GM19328 (cell line): ENCODE data around the gene CCT3.
A peak's percentile ranks its signal among the peaks of the same experiment; 100 is the strongest.
"Not testable (repeated sequence)": the region's sequence is repeated elsewhere in the genome, so short reads cannot be mapped to it uniquely, and the experiment has no call there.

ENCODE experiments used
- ATAC-seq: cut with Tn5 transposase; IDR thresholded peaks from one replicate; pipeline ENCODE4 v1.9.1; 2021; ENCODE audit warnings: mild to moderate bottlenecking, moderate library complexity; ENCODE audit not compliant: unreplicated experiment

The CCT3 gene

DNA sequence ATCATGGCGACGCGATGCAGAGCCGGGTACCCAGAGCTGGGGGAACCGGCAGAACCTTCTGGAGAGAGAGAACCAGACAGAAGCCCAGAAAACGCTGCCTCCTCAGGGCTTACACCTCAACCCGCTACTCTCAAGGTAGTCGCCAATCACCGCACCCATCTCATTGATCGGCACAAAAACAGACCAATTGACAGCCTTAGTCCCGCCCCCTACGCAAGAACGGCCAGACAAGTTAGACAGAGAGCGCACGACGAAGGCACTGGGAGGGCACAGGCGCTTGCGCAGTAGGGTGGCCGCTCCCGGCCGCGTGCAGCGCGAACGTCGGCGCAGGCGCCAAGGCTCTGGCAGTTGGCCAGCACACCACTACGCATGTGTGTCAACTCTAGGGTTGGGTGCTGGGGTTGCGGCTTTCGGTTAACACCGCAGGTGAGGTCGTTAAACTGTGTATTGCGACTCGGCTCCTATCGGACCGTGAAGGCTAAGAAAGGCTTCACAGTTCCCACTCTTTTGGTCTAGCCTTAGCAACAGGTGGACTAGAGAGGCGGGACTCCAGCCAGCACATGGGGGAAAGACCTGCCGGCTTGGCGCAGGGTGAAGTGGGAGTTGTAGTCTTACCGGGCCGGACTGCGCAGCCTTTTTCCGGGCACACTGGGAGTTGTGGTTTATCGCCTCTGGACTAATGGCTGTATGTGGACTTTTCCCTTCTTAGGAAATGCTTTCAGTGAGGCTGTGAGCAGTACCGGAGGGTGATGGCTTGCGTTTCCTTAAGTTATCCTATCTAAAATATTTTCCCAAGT is at the start of gene CCT3, which contains the start of gene TSACC:
Gene CCT3, minus strand, starts transcription at position 113 of the 797 bp plus-strand sequence. Its CDS starts 108 bp downstream, at position 5.
Gene TSACC, plus strand, starts transcription at position 347 of the 797 bp plus-strand sequence. CDS start 1,232 bp downstream, outside the sequence.
- peak; percentile 89 for ATAC-seq

DNA sequence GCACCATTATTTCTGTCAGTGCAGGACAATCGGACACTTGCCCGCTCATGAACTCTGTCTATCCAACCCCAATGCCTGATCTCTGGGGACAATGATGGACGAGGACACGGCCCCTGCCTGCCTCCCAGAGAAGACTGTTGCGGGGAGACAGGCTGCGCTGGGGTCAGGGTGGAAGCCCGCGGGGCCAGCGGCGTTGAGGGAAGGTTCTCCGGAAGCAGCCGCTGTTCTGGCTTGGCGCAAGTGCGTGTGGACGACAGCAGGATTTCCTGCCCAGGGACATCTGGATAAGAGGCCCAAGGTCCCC is 49.7 kb upstream of the CCT3 start:
- no peak for ATAC-seq

DNA sequence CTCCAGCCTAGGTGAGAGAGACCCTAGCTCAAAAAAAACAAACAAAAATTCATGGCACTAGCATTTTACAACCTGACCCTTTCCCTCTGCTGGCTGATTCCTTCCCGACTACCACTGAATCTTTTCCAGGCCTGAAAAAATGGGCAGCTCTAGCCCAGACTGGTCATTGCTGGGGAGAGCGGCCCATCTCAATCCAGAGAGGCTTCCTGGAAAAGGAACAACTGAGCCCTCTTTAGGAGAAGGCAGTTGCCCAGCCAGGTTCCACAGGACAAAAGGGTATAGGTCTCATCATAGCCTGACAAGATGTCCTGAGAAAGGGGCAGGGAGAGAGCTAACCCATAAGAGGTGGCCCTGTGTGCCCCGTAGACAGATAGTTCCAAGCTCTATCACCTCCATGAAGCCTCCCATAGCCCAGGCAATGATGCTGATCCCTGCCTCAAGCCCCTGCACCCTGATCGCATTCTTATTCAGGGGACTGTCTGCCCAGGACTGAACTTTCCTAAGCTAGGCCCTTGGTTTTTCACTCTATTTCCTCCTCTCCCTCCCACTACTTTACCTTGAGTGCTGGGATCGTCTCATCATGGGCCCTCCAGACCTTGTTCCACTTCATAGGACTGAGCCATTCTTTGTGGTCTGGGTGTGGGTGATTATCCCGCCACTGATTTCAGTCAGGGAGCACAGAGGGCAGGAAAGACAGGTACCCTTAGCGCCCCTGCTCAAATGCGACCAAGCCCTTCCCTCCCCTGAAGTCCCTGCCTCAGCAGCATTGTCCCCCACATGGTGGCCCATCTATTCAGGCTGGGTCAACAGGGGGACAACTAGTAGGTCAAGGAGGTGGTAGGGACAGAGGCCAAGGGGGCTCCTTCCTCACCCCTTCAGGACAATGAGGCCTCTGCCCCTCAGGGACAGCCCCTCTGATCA is 49.1 kb upstream of the CCT3 start:
- ATAC-seq: no peak

DNA sequence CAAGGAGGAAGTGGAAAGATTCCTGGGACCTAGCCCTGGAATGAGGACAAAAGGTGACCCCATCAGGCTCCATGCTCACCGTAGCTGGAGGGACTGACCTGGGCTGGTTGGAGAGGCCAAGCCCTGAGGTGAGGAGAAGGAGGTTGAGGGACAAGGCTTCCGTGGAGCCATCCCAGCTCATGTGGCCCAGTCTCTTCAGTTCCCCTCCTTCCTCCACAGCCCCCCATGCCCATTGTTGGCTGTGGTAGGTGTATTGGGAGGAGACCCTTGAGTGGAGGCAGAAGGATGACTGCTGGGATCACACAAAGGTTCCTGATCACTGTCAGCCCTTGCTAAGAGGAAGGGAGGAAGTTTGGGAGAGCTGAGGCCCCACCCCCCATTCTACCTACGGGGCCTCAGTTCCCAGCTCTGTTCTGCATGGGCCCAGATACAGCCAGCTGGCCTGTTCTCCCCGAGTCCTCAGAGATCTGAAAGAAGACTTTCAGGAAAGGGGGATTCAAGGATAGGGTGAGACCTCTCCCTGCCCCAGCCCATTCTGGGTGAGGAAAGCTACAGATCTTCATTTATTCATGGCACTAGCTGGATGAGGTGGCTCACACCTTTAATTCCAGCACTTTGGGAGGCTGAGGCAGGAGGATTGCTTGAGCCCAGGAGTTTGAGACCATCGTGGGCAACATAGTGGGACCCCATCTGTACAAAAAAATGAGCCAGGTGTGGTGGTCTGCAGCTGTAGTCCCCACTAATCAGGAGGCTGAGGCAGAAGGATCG is 48.2 kb upstream of the CCT3 start:
- no peak for ATAC-seq

DNA sequence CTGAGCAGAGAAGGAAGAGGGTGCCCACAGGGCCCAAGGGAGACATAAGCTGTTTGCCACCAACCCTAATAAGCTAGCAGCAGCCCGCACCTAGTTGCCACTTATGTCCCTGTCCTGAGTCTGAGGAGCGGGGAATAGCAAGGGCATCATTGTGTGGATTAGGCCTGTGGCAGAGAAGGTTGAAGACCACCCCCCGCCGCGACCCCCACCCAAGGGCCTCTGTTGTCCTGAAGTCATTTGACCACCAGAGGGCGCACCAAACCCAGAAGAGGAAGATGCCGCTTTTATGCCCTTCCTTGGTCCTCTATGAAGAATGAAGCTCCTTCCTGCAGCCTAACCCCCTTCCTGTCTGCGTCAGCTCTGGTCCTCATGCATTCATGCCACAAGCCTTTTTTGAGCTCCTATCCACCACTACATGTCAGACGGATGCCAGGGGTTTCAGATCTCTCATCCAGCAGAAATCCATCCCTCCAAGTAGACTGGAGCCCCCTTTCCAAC is 47.5 kb upstream of the CCT3 start:
- ATAC-seq: no peak

DNA sequence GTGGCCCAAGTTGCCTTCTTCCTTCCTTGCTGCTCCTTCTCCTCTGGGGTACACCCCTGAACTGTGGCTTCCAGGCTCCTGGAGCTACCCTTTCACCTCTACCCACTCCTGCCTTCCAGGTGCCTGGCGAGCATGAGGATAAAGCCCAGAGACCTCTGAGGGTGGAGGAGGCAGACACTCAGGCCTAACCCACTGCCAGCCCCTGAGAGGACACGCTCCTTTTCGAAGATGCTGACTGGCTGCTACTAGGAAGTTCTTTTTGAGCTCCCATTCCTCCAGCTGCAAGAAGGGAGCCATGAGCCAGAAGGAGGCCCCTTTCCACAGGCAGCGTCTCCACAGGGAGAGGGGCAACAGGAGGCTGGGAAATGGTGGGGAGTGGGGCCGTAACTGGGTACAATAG is 46.6 kb upstream of the CCT3 start:
- no peak for ATAC-seq

DNA sequence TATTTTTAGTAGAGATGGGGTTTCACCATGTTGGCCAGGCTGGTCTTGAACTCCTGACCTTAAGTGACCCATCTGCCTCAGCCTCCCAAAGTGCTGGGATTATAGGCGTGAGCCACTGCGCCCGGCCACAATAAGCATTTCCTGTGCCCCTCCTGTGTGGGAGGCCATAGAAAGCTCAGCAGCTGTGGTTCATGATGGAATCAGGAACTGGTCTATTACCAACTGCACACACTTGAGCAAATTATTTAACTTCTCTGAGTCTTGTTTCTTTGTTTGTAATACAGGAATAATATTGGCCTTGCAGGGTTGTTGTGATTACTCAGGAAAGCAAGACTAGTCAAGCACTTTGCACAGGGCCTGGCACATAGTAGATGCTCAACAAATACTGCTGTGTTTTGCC is 45.9 kb upstream of the CCT3 start:
- no peak for ATAC-seq

DNA sequence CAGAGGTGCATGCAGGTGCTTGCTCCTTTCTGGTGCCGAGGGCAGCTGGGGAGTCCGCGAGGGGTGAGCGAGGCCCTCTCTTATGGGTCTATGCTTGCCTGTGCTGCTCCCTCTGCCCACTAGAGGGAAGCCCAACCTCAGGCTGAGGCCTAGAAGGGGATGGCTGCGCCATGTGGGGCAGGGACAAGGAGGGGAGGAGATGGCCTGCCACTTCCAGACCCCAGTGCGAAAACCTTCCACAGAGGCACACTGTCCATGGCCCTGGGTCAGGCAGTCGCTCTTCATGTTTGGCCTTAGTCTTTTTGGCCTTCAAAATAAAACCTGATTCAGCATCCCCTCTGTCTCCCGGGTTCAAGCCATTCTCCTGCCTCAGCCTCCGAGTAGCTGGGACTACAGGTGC is 44.9 kb upstream of the CCT3 start:
- no peak for ATAC-seq

DNA sequence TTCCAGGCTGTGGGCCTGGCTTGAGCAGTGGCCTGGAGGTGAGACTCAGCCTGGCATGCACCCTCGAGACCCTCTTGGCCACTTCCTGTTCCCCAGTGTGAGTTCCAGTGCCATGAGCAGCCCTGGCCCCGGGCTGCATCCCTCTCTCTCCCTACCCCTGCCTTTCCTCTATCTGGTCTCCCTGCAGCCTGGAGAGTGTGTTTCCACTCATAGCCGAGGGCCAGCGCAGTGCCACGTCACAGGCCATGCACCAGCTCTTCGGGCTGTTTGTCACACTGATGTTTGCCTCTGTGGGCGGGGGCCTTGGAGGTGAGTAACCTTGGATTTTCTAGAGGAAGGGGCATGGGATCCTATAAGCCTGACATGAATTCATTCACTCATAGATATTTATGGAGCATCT is 44.5 kb upstream of the CCT3 start:
- ATAC-seq: no peak

DNA sequence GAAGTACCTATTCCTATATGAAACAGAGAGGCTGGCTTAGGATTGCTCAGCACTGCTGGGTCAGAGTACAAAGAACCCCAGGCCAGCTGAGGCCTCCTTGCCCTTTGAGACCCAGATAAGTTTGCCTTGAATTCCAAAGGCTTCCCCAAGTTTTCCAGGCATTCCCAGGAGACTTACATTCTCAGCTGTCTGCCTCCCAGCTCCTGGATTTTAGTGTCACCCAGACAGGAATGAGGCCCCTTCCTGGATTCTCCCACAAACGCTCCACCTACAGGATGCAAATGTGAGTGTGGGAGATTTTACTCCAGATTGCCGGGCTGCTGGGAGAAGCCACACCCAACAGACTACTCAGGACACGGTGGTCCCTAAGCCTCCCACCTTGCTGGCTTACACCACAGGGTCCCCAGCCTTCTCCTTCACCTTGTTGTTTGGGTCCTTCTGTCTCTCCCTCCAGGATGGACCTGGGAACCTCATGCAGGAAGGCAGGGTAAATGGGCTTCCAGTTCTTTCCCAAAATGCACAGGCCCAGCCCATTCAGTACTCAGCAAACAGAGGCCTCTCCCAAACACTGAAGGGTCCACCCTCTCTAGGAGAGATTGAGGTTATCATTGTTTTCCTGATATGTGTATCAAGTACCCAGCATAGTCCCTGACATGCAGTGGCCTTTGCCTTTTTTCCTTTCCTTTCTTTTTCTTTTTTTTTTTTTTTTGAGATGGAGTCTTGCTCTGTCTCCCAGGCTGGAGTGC is 41.5 kb upstream of the CCT3 start:
- ATAC-seq: no peak

DNA sequence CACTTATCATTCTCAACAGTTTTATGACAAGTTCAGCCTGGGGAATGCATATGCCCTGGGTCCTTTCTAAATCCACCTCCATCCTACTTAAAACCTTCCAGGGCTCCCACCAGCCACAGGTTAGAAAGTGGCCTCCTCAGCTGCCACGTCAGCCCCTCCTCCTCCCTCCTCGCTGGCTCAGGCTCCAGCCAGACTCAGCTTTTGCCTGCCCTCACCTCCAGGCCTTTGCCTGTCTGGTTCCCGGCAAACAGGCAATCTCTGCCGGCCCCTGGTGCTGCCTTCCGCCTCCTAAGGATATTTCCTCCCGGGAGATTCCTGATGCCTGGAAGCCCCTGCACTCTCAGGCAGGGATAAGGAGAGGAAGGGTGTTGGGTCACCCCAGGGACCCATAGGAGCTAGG is 40.5 kb upstream of the CCT3 start:
- ATAC-seq: no peak

DNA sequence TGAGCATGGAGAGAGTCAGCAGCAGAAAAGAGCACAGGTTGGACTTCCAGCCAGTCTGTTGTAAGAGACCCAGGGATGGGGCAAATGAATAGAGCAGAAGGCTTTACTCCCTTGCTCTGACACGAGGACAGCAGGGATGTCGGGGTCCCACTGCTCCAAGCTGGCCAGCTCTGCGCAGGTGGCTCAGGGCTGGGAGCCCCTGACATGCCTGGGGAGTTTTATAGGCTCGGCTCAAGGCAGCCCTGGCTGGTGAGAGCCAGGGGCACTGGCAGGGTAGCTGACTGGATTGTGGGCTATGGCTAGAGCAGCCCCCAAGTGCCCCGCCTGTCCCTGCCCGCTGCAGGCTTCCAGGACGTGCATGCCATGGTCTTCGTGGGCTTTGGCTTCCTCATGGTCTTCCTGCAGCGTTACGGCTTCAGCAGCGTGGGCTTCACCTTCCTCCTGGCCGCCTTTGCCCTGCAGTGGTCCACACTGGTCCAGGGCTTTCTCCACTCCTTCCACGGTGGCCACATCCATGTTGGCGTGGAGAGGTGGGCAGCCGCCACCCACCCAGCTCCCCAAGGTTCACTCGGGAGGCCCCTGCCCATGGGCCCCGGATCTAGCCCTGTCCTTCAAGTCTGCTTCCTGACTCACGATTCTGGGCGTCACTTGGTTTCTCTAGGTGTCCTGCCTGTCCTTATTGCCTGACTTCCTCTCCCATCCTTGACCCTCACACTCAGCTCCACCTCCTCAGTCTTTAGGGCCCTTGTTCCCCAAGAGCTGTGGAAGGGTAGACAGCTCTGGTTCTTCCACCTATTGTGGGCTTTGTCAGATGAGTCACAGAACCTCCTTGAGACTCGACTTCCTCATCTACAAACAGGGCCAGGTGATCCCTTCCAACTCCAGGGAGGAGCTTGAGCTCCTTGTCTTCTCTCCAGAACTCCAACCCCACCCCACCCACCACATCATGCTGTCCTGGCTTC is 39.1 kb upstream of the CCT3 start:
- no peak for ATAC-seq

DNA sequence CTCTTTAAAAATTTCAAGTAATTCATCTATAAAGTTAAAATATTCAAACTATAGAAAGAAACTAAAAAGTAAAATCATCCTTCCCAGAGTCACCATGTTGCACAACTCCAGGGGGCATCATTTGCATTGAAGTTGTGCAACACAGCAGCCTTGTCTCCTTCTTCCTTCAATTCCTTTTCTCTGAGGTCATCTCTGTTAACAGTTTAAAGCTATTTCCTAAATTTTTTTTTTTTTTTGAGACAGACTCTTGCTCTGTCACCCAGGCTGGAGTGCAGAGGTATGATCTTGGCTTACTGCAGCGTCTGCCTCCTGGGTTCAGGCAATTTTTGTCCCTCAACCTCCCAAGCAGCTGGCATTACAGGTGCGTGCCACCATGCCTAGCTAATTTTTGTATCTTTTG is 38.1 kb upstream of the CCT3 start:
- ATAC-seq: no peak

DNA sequence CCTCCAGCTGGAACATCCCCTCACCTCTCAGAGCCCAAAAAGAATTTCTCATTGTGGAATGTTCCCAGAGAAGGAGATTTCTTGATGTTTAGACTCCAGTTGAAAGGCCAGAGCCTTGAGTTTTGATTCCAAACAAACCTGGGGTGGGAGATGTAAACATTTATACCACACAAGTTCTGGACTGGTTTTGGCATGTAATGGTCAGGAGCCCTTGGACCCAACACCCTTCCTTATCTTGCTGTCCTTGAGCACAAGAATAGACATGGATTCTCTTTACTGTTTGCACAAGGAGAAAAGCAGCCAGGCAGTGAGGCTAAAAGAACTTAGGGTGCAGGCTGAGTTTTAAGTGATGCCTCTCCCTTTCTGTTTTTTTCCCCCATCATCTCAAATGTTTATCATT is 35.5 kb upstream of the CCT3 start:
- ATAC-seq: no peak

DNA sequence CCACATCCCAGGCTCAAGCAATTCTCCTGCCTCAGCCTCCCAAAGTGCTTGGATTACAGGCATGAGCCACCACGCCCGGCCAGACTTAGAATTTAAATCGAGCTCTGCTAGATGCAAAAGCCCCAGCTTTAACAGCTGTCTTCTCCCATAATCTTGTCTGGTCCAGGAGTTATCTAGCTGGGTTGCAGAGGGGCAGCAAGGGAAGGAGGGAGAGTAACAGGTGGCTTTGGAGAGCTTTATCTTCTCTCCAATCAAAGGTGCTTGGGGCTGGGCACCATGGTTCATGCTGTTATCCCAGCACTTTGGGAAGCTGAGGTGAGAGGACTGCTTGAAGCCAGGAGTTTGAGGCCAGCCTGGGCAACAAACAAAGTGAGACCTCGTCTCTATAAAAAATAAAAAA is 34.8 kb upstream of the CCT3 start:
- no peak for ATAC-seq

DNA sequence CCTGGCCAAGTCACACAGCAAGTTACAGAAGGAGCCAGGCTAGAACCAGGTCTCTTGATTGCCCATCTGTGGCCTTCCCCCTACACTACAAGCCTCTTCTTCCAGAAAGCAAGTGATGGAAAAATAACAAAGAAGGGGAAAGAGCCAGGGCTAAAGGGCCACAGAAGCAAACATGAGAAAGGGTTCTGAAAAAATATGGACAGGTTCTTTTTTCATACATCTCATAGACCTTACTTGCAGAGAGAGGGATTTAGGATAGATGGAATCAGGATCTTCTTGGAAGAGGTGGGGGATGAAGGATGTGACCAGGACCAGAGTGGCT is 34.1 kb upstream of the CCT3 start:
- ATAC-seq: no peak

DNA sequence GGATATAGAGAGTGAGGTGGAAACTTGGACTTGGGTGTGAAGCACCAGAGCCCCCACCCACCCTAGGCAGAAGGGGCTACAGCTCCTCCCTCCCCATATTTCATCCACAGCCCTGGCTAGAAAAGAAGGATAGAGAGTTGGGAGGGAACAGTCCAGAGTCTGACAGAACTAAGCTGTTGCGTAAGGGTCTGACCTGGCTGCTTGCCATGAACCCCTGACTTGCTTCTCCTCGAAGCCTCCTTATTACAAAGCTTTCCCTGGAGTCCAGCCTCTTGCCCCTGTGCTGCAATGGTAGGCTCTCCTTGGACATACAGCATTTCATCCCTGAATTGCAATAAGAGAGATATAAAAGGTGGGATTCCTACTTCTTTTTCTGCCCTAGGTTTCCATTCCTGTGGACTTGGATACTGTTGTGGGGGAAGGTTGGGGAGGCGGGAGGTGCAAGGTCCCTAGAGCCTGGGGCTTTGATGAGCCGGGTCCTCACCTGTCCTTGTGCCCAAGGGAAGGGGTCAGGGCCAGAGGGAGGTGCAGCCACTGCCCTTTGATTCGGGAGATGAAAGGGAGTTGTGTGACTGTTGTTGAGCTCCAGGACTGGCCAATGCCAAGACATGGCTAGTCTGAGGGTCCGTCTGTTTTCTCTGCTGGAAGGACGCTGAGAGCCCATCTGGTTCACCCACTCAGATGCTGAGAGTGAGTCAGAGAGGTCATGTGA is 33.6 kb upstream of the CCT3 start:
- ATAC-seq: no peak

DNA sequence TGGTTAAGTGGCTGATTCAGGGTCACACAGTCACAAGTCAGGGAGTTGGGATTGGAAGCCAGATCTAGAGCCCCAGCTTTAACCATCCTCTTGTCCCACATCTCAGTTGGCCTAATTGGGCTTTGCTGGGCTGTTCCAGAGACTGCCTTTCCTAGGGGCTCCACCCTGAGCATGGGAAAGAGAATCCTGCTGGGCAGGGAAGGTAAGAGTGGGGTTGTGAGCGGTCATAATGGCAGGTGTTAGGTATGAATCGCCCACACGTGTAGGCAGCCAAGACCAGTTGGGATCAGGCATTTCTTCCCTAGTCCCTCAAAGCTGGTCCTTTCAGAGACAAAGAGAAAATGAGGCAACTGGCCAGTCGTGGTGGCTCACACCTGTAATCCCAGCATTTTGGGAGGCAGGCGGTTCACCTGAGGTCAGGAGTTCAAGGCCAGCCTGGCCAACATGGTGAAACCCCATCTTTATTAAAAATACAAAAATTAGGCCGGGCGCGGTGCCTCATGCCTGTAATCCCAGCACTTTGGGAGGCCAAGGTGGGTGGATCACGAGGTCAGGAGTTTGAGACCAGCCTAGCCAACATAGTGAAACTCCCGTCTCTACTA is 31.7 kb upstream of the CCT3 start:
- ATAC-seq: not testable (repeated sequence)
